ENCODE data around the gene POLR1E. TPM values are rescaled to one million over a fixed set of nuclear protein-coding genes. Genes with fewer than 3 reads are reported as not detected.
"Not testable (repeated sequence)": the region's sequence is repeated elsewhere in the genome, so short reads cannot be mapped to it uniquely, and the experiment has no call there.

POLR1E gene
- polyA plus RNA-seq, 3 donors = 2.3 to 4.1 (median 2.4) TPM

- Histone ChIP-seq H2AFZ (ENCODE audit: insufficient read depth, low read depth, low read length, poor library complexity, severe bottlenecking) (peak within 1 kb of the TSS; percentile 94), H4K20me1 (ENCODE audit: insufficient read depth, low read length) (no peaks in the 10 kb centered on the region), H3K9me3 (replicated peaks in 1 of 2; ENCODE audit: control insufficient read depth in 1 of 2, insufficient read depth in 1 of 2, low read length in 2 of 2) (no peaks in the 10 kb centered on the region), H3K27me3 (ENCODE audit: control insufficient read depth in 2 of 2, insufficient read depth in 2 of 2, low read length in 2 of 2) (no peaks in the 10 kb centered on the region), H3K9ac (ENCODE audit: insufficient read depth, low read length, poor library complexity, severe bottlenecking) (peak within 1 kb of the TSS; percentile 95), H3K4me2 (replicated peaks; ENCODE audit: extremely low read depth, low read length, poor library complexity, severe bottlenecking) (peak within 1 kb of the TSS; percentile 100), H3K4me1 (ENCODE audit: control insufficient read depth in 1 of 2, insufficient read depth in 2 of 2, low read length in 2 of 2) (peaks cover 15 to 24% of the 10 kb centered on the region in 2 donors), H3K36me3 (replicated peaks in 1 of 2; ENCODE audit: control insufficient read depth in 1 of 2, insufficient read depth in 2 of 2, low read length in 2 of 2) (no peaks in the 10 kb centered on the region), H3K27ac (ENCODE audit: low read depth in 1 of 2, low read length in 2 of 2) (peak within 1 kb of the TSS; percentile 92 to 95), H3K4me3 (replicated peaks in 1 of 3; ENCODE audit: low read depth in 2 of 3, low read length in 3 of 3) (peak within 1 kb of the TSS; percentile 89 to 92 (median 91)), H3K79me2 (ENCODE audit: insufficient read depth, low read length) (peaks cover 37% of the 10 kb centered on the region)
- peaks cover under 1 to 3% (median 2%) of the 10 kb centered on the region in 3 donors for H3K27me3 Mint-ChIP-seq (ENCODE audit: low read depth in 3 of 3)
- no peaks in the 10 kb centered on the region for H3K9me3 Mint-ChIP-seq
- peak; percentile 99 for DNase-seq
- no peak for TF ChIP-seq CTCF (IDR thresholded peaks at IDR 0.05)
- peaks cover 27% of the 10 kb centered on the region for H3K4me1 Mint-ChIP-seq
- H3K27ac Mint-ChIP-seq = peak within 1 kb of the TSS; percentile 96 to 98 (median 98)
- intact Hi-C loops (cut with micrococcal nuclease) = loop anchor here (2.0 to 5.0 kb wide), 4 partner anchors 19 to 1063 kb away; partner anchors contain the start of genes POLR1E (in 2 of the 2), TOMM5 (in 2 of the 2), GRHPR (in 1 of the 2) and RNF38 (in 1 of the 2)
- H3K36me3 Mint-ChIP-seq = peaks cover 1 to 4% of the 10 kb centered on the region in 2 donors
- H3K4me3 Mint-ChIP-seq = peak within 1 kb of the TSS; percentile 95
- WGBS (ENCODE audit: insufficient coverage) = under 1% methylated on average over 36 of the region's 52 CpGs
Measured at GRCh38 chr9:37465249-37466036, 20.3 kb upstream of the POLR1E start, which contains the start of gene ZBTB5. Gene ZBTB5, minus strand, starts transcription at chr9:37465450. Its CDS starts 22,899 bp downstream, at chr9:37442551.

GRCh38 chr9:37466037-37466709, 19.6 kb upstream of the POLR1E start:
- TF ChIP-seq CTCF (IDR thresholded peaks at IDR 0.05) = no peak
- 0% methylated on average over 43 of the region's 47 CpGs for WGBS (ENCODE audit: insufficient coverage)
- no peaks in the 10 kb centered on the region for H3K9me3 Mint-ChIP-seq
- Histone ChIP-seq H3K4me3 (replicated peaks in 1 of 3; ENCODE audit: low read depth in 2 of 3, low read length in 3 of 3) (peak overlapping the region; percentile 52 to 92 (median 91)), H4K20me1 (ENCODE audit: insufficient read depth, low read length) (no peaks in the 10 kb centered on the region), H3K27ac (ENCODE audit: low read depth in 1 of 2, low read length in 2 of 2) (peak overlapping the region; percentile 92 to 95), H3K79me2 (ENCODE audit: insufficient read depth, low read length) (peaks cover 32% of the 10 kb centered on the region), H3K9ac (ENCODE audit: insufficient read depth, low read length, poor library complexity, severe bottlenecking) (peak overlapping the region; percentile 65), H3K27me3 (ENCODE audit: control insufficient read depth in 2 of 2, insufficient read depth in 2 of 2, low read length in 2 of 2) (no peaks in the 10 kb centered on the region), H3K4me1 (ENCODE audit: control insufficient read depth in 1 of 2, insufficient read depth in 2 of 2, low read length in 2 of 2) (peaks cover 15 to 24% of the 10 kb centered on the region in 2 donors), H3K9me3 (replicated peaks in 1 of 2; ENCODE audit: control insufficient read depth in 1 of 2, insufficient read depth in 1 of 2, low read length in 2 of 2) (no peaks in the 10 kb centered on the region), H3K36me3 (replicated peaks in 1 of 2; ENCODE audit: control insufficient read depth in 1 of 2, insufficient read depth in 2 of 2, low read length in 2 of 2) (no peaks in the 10 kb centered on the region), H3K4me2 (replicated peaks; ENCODE audit: extremely low read depth, low read length, poor library complexity, severe bottlenecking) (peak overlapping the region; percentile 100), H2AFZ (ENCODE audit: insufficient read depth, low read depth, low read length, poor library complexity, severe bottlenecking) (peak overlapping the region; percentile 94)
- peak in 1 of 3 donors; percentile 33 for DNase-seq
- intact Hi-C loops (cut with micrococcal nuclease) = loop anchor here (2.0 to 5.0 kb wide), 4 partner anchors 19 to 1064 kb away; partner anchors contain the start of genes TOMM5 (in 2 of the 2), GRHPR (in 1 of the 2), POLR1E (in 1 of the 2) and RNF38 (in 1 of the 2)
- H3K27me3 Mint-ChIP-seq (ENCODE audit: low read depth in 3 of 3) = peaks cover 2 to 4% (median 3%) of the 10 kb centered on the region in 3 donors
- H3K4me1 Mint-ChIP-seq = peaks cover 27% of the 10 kb centered on the region
- peak overlapping the region; percentile 95 for H3K4me3 Mint-ChIP-seq
- peaks cover 1 to 4% of the 10 kb centered on the region in 2 donors for H3K36me3 Mint-ChIP-seq
- H3K27ac Mint-ChIP-seq = peak overlapping the region; percentile 96 to 98 (median 98)

GRCh38 chr9:37467530-37467929, 18.2 kb upstream of the POLR1E start:
- H3K4me2 ChIP-seq (replicated peaks; ENCODE audit: extremely low read depth, low read length, poor library complexity, severe bottlenecking); H3K9me3 ChIP-seq (replicated peaks in 1 of 2; ENCODE audit: control insufficient read depth in 1 of 2, insufficient read depth in 1 of 2, low read length in 2 of 2); H3K36me3 ChIP-seq (replicated peaks in 1 of 2; ENCODE audit: control insufficient read depth in 1 of 2, insufficient read depth in 2 of 2, low read length in 2 of 2); H3K27me3 ChIP-seq (ENCODE audit: control insufficient read depth in 2 of 2, insufficient read depth in 2 of 2, low read length in 2 of 2); H3K4me3 ChIP-seq (replicated peaks in 1 of 3; ENCODE audit: low read depth in 2 of 3, low read length in 3 of 3); H3K27ac Mint-ChIP-seq; H3K4me3 Mint-ChIP-seq; H4K20me1 ChIP-seq (ENCODE audit: insufficient read depth, low read length); H3K27ac ChIP-seq (ENCODE audit: low read depth in 1 of 2, low read length in 2 of 2); DNase-seq; H3K36me3 Mint-ChIP-seq; H3K9me3 Mint-ChIP-seq; H3K27me3 Mint-ChIP-seq (ENCODE audit: low read depth in 3 of 3); H2AFZ ChIP-seq (ENCODE audit: insufficient read depth, low read depth, low read length, poor library complexity, severe bottlenecking); H3K9ac ChIP-seq (ENCODE audit: insufficient read depth, low read length, poor library complexity, severe bottlenecking): not testable (repeated sequence)
- Histone ChIP-seq H3K4me1 (ENCODE audit: control insufficient read depth in 1 of 2, insufficient read depth in 2 of 2, low read length in 2 of 2) (peaks cover 18 to 33% of the 10 kb centered on the region in 2 donors), H3K79me2 (ENCODE audit: insufficient read depth, low read length) (peaks cover 22% of the 10 kb centered on the region)
- WGBS (ENCODE audit: insufficient coverage) = 91% methylated on average over 11 of the region's 17 CpGs
- H3K4me1 Mint-ChIP-seq = peaks cover 33% of the 10 kb centered on the region
- intact Hi-C loops (cut with micrococcal nuclease) = loop anchor here (2.0 to 5.0 kb wide), 4 partner anchors 17 to 1065 kb away; partner anchors contain the start of genes TOMM5 (in 2 of the 2), GRHPR (in 1 of the 2), POLR1E (in 1 of the 2) and RNF38 (in 1 of the 2)
